Stimulated activated CD8-positive, alpha-beta memory T cell treated with anti-CD3 and anti-CD28 coated beads, Interleukin-15, amount 100 ng/mL, for 4 hours (primary cell): ENCODE measurements around the gene ILDR2.
"Not testable (repeated sequence)": the region's sequence is repeated elsewhere in the genome, so short reads cannot be mapped to it uniquely, and the experiment has no call there.

Experiments
- DNase-seq, 2 donors: peaks; one replicate each; pipeline ENCODE4 v3.0.0-alpha.2; 2020; ENCODE audit warnings: low read depth in 2 of 2

Gene ILDR2

GRCh38 chr1:166888373-166889111, 86.8 kb downstream of the ILDR2 start:
- no peak for DNase-seq

GRCh38 chr1:166884971-166885370, 90.4 kb downstream of the ILDR2 start:
- no peak for DNase-seq

- DNase-seq = no peak
These were observed 91.2 kb downstream of the ILDR2 start for GRCh38 chr1:166884040-166884642.

GRCh38 chr1:166882893-166883292, 92.4 kb downstream of the ILDR2 start:
- DNase-seq = no peak

GRCh38 chr1:166878173-166878917, 97.0 kb downstream of the ILDR2 start:
- DNase-seq = not testable (repeated sequence)

DNA sequence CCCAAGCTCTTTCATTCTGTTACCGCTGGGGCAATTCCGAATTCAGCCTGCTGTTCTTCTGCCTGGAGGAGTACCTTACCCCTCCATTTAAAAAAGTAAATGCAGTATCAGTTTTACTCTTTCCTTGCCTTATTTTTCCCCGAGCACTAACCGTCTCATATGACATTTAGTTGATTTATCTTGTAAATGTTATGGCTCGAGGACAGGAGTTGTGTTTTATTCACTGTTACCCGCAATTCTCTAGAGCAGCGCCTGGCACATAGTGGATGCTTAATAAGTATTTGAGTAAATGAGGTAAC, 98.9 kb downstream of the ILDR2 start:
- DNase-seq = no peak

GRCh38 chr1:166875734-166876539, 99.4 kb downstream of the ILDR2 start, which contains the start of gene TADA1:
Gene TADA1, minus strand, starts transcription at chr1:166876264. Its CDS starts 31 bp downstream, at chr1:166876233.
- DNase-seq = peak; percentile 97 to 98

DNA sequence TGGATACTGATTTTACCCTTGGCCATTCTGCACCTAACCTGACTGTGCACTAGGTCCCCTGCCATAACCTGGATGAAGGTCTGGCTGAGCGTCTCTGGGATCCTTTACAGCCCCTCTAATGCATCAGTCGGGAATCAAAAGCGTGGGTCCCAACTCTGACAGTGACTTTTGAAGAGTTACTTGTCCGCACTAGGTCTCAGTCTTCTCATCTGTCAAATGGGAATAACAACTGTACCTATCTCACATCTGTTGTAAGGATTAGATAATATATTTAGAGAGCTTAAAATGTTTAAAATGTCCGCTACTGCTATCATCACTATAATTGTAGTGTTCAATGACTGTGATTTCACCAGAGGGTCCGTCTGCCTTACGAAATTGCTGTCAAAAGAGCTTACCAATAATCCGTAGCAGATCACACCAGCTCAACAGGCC, 100.0 kb downstream of the ILDR2 start:
- no peak for DNase-seq

DNA sequence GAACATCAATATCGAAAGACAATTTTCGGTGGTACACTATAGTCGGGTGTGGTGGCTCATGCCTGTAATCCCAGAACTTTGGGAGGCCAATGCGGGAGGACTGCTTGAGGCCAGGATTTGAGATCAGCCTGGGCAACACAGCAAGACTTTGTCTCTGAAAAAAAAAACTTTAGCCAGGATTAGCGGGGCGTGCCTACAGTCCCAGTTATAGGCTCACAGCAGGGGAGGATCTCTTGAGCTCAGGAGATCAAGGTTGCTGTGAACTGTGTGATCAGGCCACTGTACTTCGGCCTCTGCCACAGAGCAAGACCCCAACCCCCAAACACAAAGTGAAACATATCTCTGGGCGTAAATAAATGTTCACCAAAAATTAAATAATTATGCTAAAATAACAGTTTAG, 100.9 kb downstream of the ILDR2 start:
- DNase-seq = no peak

- no peak for DNase-seq
These were observed 104.8 kb downstream of the ILDR2 start for GRCh38 chr1:166870584-166870983.

GRCh38 chr1:166869318-166870099, 105.8 kb downstream of the ILDR2 start:
- no peak for DNase-seq

- no peak for DNase-seq
These were observed 106.7 kb downstream of the ILDR2 start for GRCh38 chr1:166868639-166869038.

DNA sequence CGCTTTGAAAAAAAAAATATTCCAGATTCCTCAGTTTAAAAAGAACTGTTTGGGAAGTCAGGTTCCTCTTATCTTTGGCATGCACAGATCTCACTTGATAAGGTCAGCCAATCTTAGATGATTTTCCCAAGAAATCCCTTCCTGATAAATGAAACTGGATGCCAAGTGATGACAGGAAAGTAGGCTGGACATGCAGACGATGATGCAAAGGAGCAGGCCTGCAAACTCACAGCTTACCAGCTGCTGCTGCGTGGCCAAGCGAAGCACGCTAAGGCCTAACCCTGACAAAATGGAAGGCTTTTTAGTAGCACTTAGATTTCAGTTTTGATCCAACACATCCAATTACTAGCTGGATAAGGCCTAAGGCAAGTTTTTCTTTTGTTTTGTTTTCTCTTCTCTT, 109.4 kb downstream of the ILDR2 start:
- no peak for DNase-seq

DNA sequence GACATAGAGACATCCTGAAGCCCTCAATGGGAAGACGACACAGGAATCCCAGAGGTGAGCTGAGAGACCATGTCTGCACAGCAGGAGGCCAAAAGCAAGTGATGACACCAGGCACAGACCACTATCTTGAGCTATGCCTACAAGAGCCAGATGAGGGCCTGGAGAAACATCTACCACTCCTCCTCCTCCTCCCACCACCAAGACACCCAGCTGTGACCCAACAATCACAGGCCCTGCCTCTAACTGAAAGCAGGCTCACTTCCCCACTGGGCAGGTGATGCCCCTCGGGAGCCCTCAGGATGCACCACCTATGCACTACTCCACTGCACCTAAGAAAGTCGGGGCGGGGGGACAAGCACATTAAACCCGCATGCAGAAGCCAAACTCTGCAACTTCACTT, 115.7 kb downstream of the ILDR2 start:
- no peak for DNase-seq

DNA sequence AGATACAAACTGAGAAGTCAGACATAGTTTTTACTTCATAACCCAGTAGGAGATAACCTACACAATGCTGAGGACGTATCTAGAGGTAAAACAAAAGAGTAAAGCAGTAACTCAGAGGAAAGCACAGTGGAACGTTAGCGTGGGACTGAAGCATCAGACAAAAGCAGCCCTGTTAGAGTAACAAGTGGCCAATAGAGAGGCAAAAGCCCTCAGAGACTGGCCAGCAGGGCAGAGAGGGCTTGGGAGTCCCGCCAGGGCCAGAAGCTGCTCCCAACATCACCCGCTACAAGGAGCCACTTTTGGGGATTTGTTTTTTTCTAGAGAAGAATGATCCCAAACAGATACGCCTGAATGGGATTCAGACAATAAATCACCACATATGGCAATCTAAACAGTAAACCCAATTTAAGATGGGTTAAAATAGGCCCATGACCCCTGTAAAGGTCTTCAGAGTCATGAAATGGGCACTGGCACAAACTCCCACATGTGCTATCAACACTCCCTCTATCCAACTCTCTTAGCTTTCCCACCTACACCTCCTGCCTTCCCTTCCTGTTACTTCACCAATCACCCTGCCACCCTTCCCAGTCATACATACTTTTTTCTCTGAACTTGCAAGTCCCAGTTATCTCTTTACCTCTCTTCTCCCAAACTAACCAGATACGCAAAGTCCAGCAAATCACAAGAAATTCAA, 116.5 kb downstream of the ILDR2 start:
- no peak for DNase-seq
